ENCODE measurements around the gene ZYX.
A peak's percentile ranks its signal among the peaks of the same experiment; 100 is the strongest.

The ZYX gene

GRCh38 chr7:143381427-143382125 is 431 bp downstream of the ZYX start:
- TF ChIP-seq POLR2A (IDR thresholded peaks at IDR 0.05; ENCODE audit: low read depth, low read length), result no peak
- no peak for TF ChIP-seq TAF1 (IDR thresholded peaks at IDR 0.05; ENCODE audit: borderline replicate concordance, low read depth, low read length)
- TF ChIP-seq POLR2AphosphoS5 (IDR thresholded peaks at IDR 0.05; ENCODE audit: low read depth, low read length), result no peak
- DNase-seq (ENCODE audit: insufficient read length), result no peak

GRCh38 chr7:143382126-143382790 is 1.1 kb downstream of the ZYX start:
- FAIRE-seq, result no peak
- no peak for DNase-seq (ENCODE audit: insufficient read length)
- no peak for TF ChIP-seq POLR2A (IDR thresholded peaks at IDR 0.05; ENCODE audit: low read depth, low read length)
- no peak for TF ChIP-seq TAF1 (IDR thresholded peaks at IDR 0.05; ENCODE audit: borderline replicate concordance, low read depth, low read length)
- TF ChIP-seq POLR2AphosphoS5 (IDR thresholded peaks at IDR 0.05; ENCODE audit: low read depth, low read length), result no peak

More at GRCh38 chr7:143381427-143382125, 431 bp downstream of the ZYX start:
- no peak for FAIRE-seq

- no peak for FAIRE-seq
- TF ChIP-seq POLR2A (IDR thresholded peaks at IDR 0.05; ENCODE audit: low read depth, low read length), result 0 out of 2 replicates have a peak, but pooled peaks have one; percentile 20
- TF ChIP-seq POLR2AphosphoS5 (IDR thresholded peaks at IDR 0.05; ENCODE audit: low read depth, low read length), result no peak
- no peak for DNase-seq (ENCODE audit: insufficient read length)
Observed at GRCh38 chr7:143382791-143383641, 1.9 kb downstream of the ZYX start.

GRCh38 chr7:143383642-143383957 is 2.5 kb downstream of the ZYX start:
- no peak for DNase-seq (ENCODE audit: insufficient read length)
- TF ChIP-seq TAF1 (IDR thresholded peaks at IDR 0.05; ENCODE audit: borderline replicate concordance, low read depth, low read length) (no peak), POLR2A (IDR thresholded peaks at IDR 0.05; ENCODE audit: low read depth, low read length) (no peak), POLR2AphosphoS5 (IDR thresholded peaks at IDR 0.05; ENCODE audit: low read depth, low read length) (no peak)
- no peak for FAIRE-seq

GRCh38 chr7:143384148-143384547 is 3.0 kb downstream of the ZYX start:
- FAIRE-seq (no peak), DNase-seq (ENCODE audit: insufficient read length) (no peak)
- TF ChIP-seq POLR2A (IDR thresholded peaks at IDR 0.05; ENCODE audit: low read depth, low read length) (no peak), POLR2AphosphoS5 (IDR thresholded peaks at IDR 0.05; ENCODE audit: low read depth, low read length) (no peak), TAF1 (IDR thresholded peaks at IDR 0.05; ENCODE audit: borderline replicate concordance, low read depth, low read length) (no peak)

GRCh38 chr7:143384661-143385631 is 3.8 kb downstream of the ZYX start:
- no peak for DNase-seq (ENCODE audit: insufficient read length)
- peak; percentile 52 for TF ChIP-seq POLR2AphosphoS5 (IDR thresholded peaks at IDR 0.05; ENCODE audit: low read depth, low read length)
- TF ChIP-seq TAF1 (IDR thresholded peaks at IDR 0.05; ENCODE audit: borderline replicate concordance, low read depth, low read length), result no peak
- TF ChIP-seq POLR2A (IDR thresholded peaks at IDR 0.05; ENCODE audit: low read depth, low read length), result peak; percentile 40; the same call in 1 of the 2 replicates
- FAIRE-seq, result no peak

- FAIRE-seq (no peak), DNase-seq (ENCODE audit: insufficient read length) (no peak)
- no peak for TF ChIP-seq POLR2AphosphoS5 (IDR thresholded peaks at IDR 0.05; ENCODE audit: low read depth, low read length)
- TF ChIP-seq POLR2A (IDR thresholded peaks at IDR 0.05; ENCODE audit: low read depth, low read length), result peak; percentile 10; the same call in 1 of the 2 replicates
- TF ChIP-seq TAF1 (IDR thresholded peaks at IDR 0.05; ENCODE audit: borderline replicate concordance, low read depth, low read length), result no peak
Observed at GRCh38 chr7:143385891-143386781, 5.0 kb downstream of the ZYX start.

- FAIRE-seq, result no peak
- TF ChIP-seq TAF1 (IDR thresholded peaks at IDR 0.05; ENCODE audit: borderline replicate concordance, low read depth, low read length) (no peak), POLR2AphosphoS5 (IDR thresholded peaks at IDR 0.05; ENCODE audit: low read depth, low read length) (peak; percentile 54; the same call in 1 of the 2 replicates), POLR2A (IDR thresholded peaks at IDR 0.05; ENCODE audit: low read depth, low read length) (peak; percentile 2; the same call in 1 of the 2 replicates)
- no peak for DNase-seq (ENCODE audit: insufficient read length)
Observed at GRCh38 chr7:143387156-143387975, 6.2 kb downstream of the ZYX start.

GRCh38 chr7:143388051-143388450 is 6.9 kb downstream of the ZYX start:
- DNase-seq (ENCODE audit: insufficient read length) (no peak), FAIRE-seq (no peak)
- TF ChIP-seq POLR2A (IDR thresholded peaks at IDR 0.05; ENCODE audit: low read depth, low read length) (no peak), POLR2AphosphoS5 (IDR thresholded peaks at IDR 0.05; ENCODE audit: low read depth, low read length) (no peak), TAF1 (IDR thresholded peaks at IDR 0.05; ENCODE audit: borderline replicate concordance, low read depth, low read length) (no peak)

Data from GM12892 (cell line).